ENCODE data around the gene PTPRU.

Gene PTPRU

DNA sequence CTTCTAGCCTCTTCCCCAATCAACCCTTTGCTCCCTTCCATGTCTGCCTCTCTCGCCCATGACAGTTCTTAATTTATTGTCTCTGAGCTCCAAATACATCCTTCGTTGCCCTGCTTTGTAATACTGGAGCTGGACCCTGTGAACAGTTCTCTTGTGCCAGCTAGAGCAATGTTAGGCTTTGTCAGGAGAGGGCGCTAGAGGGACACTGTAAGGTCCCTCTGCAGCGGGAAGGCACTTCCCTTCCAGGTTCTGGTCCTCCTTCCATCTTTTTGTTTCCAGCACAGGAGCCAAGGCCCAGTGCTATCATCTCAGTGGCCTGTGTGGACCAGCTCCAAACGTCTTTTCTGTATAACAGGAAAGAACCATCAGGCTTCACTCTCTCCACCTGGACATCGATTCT, 95.9 kb downstream of the PTPRU start:
- no peak for DNase-seq (ENCODE audit: low read depth)
- TF ChIP-seq, protein P1, sequence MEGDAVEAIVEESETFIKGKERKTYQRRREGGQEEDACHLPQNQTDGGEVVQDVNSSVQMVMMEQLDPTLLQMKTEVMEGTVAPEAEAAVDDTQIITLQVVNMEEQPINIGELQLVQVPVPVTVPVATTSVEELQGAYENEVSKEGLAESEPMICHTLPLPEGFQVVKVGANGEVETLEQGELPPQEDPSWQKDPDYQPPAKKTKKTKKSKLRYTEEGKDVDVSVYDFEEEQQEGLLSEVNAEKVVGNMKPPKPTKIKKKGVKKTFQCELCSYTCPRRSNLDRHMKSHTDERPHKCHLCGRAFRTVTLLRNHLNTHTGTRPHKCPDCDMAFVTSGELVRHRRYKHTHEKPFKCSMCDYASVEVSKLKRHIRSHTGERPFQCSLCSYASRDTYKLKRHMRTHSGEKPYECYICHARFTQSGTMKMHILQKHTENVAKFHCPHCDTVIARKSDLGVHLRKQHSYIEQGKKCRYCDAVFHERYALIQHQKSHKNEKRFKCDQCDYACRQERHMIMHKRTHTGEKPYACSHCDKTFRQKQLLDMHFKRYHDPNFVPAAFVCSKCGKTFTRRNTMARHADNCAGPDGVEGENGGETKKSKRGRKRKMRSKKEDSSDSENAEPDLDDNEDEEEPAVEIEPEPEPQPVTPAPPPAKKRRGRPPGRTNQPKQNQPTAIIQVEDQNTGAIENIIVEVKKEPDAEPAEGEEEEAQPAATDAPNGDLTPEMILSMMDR (IDR thresholded peaks at IDR 0.05; ENCODE audit: low read depth, low read length, missing control alignments), result peak; percentile 71
- H3K4me3 ChIP-seq (ENCODE audit: low read depth, low read length), result no peak overlapping the region

DNA sequence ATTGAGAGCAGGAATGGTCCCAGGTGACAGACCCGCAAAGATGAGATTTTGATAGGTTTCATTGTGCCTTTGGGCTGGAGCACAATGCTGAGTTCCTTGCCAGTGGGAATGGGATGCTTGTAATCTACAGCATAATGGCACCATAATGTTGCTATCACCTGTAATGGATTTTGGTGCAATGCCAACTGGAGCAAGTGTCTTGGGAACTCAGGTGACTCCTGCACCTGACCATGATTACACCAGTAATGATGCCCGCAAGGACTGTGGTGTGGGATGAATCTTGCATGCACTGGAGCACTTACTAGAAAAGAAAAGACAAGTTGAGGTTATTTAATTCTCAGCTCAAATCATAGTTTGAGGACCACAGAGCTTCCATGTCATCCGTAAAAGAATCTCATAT, 96.7 kb downstream of the PTPRU start:
- DNase-seq (ENCODE audit: low read depth), result no peak
- TF ChIP-seq, protein P1 (IDR thresholded peaks at IDR 0.05; ENCODE audit: low read depth, low read length, missing control alignments), result no peak
- H3K4me3 ChIP-seq (ENCODE audit: low read depth, low read length), result no peak overlapping the region

DNA sequence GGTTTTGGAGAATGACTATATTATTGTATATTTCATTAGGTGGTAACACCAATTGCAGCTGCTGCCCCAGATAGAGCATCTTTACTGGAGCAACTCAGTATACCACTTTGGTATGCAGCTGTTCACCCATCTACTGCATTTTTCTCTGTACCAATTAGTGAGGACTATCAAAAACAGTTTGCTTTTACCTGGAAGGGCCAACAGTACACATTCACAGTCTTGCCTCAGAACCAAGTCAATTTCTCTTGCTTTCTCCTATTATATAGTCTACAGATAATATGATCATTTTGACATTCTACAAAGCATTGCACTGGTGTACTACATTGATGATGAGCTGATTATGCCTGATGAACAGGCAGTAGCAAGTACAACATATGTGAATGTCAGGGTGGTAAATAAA, 99.3 kb downstream of the PTPRU start:
- no peak for DNase-seq (ENCODE audit: low read depth)
- TF ChIP-seq, protein P1 (IDR thresholded peaks at IDR 0.05; ENCODE audit: low read depth, low read length, missing control alignments), result no peak
- no peak overlapping the region for H3K4me3 ChIP-seq (ENCODE audit: low read depth, low read length)

GRCh38 chr1:29338908-29339575, 102.7 kb downstream of the PTPRU start:
- DNase-seq (ENCODE audit: low read depth), result no peak
- TF ChIP-seq, protein P1 (IDR thresholded peaks at IDR 0.05; ENCODE audit: low read depth, low read length, missing control alignments), result no peak
- H3K4me3 ChIP-seq (ENCODE audit: low read depth, low read length), result no peak overlapping the region

GRCh38 chr1:29341936-29342335, 105.6 kb downstream of the PTPRU start:
- TF ChIP-seq, protein P1 (IDR thresholded peaks at IDR 0.05; ENCODE audit: low read depth, low read length, missing control alignments), result no peak
- no peak for DNase-seq (ENCODE audit: low read depth)
- no peak overlapping the region for H3K4me3 ChIP-seq (ENCODE audit: low read depth, low read length)

GRCh38 chr1:29342351-29342750, 106.0 kb downstream of the PTPRU start:
- TF ChIP-seq, protein P1 (IDR thresholded peaks at IDR 0.05; ENCODE audit: low read depth, low read length, missing control alignments), result no peak
- no peak overlapping the region for H3K4me3 ChIP-seq (ENCODE audit: low read depth, low read length)
- no peak for DNase-seq (ENCODE audit: low read depth)

GRCh38 chr1:29342983-29343382, 106.7 kb downstream of the PTPRU start:
- DNase-seq (ENCODE audit: low read depth), result no peak
- TF ChIP-seq, protein P1 (IDR thresholded peaks at IDR 0.05; ENCODE audit: low read depth, low read length, missing control alignments), result no peak
- no peak overlapping the region for H3K4me3 ChIP-seq (ENCODE audit: low read depth, low read length)
